NCI-H524 (cell line): ENCODE results near the gene ABHD11.
A peak's percentile ranks its signal among the peaks of the same experiment; 100 is the strongest.
"Not testable (repeated sequence)": the region's sequence is repeated elsewhere in the genome, so short reads cannot be mapped to it uniquely, and the experiment has no call there.

Experiments
- DNase-seq, 2 experiments: peaks; one replicate each; lab custom pipeline; 2025; lab: John Stamatoyannopoulos, UW

The ABHD11 gene

DNA sequence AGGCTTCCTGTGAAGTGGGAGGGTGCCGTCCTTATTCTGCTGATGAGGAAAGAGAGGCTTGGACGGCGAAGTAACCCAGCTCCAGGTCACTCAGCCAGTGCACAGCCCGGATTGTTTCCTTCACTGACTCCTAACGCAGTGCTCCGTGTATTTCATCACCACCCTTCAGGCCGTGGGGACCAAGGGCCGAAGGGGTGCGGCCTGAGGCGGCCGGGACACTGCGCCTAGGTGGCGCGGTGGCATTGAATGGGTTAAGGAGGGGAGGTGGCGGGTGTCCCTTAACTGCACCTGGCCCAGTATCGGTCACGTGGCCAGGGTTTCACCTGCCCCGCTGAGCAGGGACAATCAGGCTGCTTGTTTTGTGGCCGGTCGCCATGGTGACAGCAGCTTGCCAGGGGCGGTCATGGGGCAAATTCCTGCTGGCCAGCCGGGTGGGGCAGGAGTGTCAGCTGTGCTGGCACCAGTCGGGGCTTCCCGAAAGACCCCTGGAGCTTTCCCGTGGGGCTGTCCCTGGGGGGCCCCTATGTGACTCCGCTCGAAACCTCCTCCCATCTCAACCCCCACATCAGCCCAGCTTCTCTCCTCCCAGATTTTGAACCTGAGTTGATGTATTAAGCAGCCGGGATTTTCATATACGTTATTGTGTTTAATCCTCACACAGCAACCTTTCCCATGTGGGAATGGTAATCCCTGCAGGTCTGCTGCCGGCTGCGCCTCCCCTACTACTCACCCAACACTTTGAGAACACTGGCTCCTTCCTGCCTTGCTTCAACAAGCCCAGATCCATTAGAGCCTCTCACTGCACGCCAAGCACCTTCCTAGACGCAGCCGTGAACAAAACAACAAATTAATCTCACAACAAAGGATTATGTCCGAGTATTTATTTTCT, 4.4 kb upstream of the ABHD11 start:
- peak; percentile 23 to 56 for DNase-seq

DNA sequence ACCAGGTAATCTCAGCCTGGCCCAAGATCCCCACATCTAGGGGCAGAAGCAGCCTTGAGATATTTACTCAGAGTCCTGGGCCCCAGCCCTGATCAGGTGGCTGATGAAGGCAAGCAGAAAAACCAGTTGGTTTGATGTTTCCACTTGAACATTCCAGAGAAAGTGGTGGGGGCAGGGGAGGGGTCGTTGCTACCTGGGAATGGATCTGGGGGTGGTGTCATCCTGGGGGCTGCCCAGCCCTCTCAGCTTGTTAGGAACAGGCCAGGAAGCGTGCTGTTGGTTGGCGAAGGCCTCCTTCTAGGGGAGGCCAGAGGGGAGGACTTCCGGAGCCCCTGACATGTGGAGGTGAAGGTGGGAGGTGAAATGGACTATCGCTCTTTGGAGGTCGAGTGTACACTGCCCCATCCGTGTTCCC, 3.7 kb upstream of the ABHD11 start:
- no peak for DNase-seq

DNA sequence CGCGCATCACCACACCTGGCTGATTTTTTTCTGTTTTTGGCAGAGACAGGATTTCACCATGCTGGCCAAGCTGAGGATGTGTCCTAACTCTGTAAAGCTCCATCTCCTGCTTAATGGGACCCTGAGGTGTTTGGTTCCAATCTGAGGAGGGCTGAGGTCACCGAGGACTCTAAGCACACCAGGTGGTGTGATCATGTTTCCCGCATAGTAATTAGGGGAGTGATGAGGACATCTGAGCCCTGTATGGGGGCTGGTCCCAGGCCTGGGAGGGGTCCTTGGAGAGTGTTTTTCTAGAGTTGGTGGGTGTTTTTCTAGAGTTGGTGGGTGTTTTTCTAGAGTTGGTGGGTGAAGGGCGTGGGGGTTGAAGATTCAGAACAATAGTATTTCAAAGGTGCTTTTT, 3.0 kb upstream of the ABHD11 start:
- peak; percentile 37 to 77 for DNase-seq

DNA sequence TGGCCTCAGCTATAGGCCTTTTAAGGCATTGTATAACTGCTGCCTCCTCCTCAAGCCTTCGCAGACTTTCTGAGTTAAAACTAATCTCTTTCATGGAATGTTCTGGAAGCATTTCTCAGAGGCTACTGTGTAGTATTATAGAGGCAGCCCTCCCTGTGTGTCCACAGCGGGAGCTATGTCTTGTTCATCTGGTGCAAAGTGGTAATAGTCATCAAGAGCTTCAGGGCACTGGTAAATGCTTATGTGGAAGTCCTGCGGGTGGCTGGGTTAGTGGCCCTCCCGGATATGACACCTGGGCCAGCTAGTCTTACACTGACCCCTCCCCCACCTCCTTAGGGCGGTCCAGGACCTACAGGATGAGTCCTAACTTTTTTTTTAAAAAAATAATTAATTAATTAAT, 2.2 kb upstream of the ABHD11 start:
- no peak for DNase-seq

DNA sequence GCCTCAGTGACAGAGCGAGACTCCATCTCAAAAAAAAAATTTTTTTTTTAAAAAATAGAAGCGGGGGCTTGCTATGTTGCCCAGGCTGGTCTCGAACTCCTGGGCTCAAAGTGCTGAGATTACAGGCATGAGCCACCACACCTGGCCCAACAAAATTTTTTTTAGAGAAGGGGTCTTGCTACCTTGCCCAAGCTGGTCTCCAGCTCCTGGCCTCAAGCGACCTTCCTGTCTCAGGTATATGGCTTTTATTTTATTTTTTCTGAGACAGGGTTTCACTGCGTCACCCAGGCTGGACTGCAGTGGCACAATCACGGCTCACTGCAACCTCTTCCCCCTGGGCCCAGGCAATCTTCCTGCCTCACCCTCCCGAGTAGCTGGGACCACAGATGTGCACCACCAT, 1.6 kb upstream of the ABHD11 start:
- DNase-seq = no peak

DNA sequence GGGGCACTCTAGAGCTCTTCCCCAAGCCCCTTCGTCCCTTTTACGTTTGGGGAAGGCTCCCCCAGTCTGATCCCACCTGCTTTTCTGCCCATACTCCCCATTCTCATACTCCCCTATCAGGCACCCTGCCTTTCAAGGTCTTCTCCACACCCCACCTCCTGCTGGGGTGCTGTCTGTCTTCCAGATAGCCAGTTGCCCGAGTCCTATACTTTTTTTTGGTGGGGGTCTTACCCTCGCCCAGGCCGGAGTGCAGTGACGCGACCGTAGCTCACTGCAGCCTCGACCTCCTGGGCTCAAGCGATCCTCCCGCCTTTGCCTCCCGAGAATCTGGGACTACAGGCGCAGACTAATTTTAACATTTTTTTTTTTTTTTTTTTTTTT, 775 bp upstream of the ABHD11 start:
- DNase-seq = no peak

DNA sequence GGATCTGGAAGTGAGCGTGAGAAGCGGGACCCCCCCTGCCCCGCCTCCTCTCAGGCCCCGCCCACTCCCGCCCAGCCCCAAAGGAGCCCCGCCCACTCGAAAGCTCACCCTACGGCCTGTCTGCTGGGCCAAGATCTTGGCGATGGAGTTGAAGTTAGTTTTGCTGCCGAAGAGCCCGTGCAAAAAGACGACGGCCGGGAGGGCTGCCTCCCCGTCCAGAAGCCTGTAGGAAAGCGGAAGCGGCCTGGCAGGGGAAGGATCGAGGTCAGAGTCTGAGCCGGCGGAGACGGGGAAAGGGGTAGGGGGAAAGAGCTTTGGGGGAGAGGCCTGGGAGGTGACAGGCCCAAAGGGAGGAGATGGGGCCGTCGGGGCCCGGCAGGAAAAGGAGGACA, 386 bp downstream of the ABHD11 start:
- peak in 1 of 2 experiments; percentile 55 for DNase-seq

DNA sequence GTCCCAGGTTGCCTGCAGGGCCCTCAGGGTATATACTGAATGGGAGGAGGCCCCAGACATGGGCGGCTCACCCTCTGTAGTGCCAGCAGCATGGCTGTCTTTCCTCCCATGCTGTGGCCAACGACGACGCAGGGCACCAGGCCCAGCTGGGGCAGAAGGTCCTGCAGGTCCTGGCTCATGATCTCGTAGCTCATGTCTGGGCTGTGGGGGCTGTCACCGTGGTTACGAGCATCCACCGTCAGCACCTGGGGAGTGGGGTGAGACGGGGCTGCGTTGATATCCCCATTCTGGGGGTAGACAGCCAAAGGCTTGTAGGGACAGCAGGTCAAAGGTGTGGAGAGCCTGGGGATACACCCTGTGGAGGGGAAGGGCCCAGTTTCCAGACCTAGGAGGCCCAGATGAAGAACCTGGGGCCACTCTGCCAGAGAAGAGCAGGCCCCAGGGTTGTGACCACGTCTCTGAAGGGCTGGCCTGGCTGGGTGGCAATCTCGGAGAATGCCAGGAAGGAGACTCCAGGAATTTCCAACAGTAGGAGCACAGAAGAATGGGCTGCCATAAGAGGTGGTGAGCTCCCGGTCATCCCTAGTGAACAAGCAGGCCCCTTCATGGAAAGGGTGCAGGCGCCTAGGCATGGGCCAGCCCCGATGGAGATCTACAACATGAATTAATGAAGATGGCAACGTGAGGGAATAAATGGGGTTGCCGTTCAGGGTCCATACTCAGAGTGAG, 947 bp downstream of the ABHD11 start:
- no peak for DNase-seq

DNA sequence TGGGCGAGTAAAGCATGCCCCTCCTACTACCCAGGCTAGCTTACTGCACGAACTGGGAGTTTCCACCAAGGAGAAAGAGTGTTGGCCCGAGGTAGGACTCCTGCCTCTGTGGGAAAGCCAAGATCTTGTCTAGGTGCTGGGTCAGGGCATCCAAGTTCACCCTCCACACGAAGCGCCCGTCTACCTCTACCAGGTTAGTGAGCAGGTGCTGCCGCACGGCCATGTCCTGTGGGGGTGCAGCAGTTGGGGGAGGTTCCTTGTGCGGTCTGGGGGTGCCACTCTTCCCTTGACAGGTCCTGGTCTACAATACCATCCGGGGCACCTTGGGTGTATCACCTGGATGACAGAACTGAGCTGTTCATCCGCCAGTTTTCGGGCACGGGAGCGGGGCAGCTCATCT, 1.7 kb downstream of the ABHD11 start:
- no peak for DNase-seq

DNA sequence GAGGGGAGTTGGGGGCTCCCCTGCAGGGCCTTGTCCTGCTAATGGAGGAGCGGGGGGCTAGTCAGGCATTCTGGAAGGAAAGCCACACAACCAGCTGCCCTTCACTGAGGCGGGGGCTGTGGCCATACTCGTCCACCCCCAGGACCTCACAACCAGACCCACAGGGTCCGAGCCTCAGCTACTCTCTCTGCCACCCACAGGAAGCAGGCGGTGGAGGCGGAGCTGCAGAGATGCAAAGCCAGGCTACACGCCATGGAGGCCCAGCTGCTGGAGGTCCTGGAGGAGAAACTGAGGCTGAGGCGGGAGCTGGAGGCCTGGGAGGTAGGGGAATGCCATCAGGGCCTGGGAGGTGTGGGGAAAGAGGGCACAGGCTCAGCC, 3.1 kb downstream of the ABHD11 start:
- DNase-seq = no peak

DNA sequence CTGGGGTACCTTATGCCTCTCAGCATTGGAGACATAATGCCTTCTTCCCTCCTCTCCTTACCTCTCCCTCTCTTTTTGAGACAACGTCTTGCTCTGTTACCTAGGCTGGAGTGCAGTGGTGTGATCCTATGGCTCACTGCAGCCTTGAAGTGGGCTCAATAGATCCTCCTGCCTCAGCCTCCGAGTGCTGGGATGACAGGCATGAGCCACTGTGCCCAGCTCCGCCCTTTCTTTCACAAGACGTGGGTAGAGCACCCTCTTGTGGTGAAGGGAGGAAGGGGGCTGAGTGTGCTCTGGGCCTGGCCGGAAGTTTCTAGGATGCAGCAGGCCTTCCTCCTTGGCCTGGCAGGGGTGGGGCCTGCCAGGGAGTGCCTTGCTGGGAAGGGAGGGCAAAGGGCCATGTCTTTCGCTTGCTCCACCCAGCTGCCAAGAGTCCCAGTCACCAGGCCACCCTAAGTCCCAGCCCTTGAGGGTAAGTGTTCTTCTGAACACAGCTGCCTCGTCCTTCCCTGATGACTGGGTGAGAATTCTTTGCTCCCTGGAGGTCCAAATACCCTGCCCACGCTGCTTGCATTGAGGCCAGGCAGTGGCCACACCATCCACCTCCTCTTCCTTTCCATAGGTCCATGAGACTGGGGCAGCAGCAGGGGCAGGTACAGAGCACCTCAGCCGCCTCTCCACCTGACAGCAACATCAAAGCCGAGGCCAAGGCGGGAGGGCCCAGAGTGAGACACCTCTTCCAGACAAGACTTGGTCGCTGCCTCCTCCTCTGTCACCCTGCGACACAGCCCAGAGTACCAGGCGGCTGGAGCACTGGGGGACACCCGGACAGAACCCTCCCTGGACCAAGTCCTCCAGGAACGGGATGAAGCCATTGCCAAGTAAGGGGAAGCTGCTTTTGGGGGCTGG, 3.7 kb downstream of the ABHD11 start:
- peak; percentile 84 to 87 for DNase-seq

DNA sequence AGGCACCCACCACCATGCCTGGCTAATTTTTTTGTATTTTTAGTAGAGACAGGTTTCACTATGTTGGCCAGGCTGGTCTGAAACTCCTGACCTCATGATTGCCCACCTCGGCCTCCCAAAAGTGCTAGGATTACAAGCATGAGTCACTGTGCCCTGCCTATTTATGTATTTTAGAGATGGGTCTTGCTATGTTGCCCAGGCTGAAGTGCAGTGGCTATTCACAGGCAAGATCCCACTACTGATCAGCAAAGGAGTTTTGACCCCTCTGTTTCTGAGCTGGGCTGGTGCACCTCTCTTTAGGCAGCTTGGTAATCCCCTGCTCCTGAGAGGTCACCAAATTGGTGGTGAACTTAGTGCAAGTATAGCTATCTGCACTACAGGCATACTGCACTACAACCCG, 6.2 kb downstream of the ABHD11 start:
- DNase-seq = no peak

DNA sequence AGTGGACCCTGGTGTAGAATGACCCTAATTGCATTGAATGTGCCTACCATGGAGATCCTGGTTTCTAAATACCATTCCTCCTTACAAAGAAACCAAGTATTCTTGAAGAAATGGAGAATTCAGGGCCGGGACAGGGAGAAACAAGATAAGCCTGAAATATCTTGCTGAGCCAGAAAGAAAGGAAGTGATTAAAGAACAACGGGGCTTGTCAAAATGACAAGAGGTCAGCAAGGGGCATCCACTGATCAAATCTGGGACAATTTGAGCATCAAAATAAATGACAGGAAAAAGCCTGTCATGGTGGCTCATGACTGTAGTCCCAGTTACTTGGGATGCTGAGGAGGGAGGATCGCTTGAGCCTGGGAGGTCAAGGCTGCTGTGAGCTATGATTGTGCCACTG, 8.1 kb downstream of the ABHD11 start:
- no peak for DNase-seq

DNA sequence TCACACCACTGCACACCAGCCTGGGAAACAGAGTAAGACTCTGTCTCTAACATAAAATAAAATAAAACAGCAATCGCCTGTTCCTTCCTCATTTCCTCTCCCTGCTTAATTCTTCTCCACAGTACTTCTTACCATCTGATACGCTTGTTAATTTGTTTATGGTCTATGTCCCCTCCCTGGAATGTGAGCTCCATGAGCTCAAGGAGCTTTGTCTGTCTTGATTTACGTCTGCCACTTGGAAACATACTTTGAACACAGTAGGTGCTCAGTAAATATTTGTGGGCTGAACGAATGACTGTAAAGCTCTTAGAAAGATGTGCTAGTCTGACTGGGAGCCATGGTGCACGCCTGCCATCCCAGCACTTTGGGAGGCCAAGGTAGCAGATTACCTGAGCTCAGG, 10.1 kb downstream of the ABHD11 start:
- DNase-seq = no peak

DNA sequence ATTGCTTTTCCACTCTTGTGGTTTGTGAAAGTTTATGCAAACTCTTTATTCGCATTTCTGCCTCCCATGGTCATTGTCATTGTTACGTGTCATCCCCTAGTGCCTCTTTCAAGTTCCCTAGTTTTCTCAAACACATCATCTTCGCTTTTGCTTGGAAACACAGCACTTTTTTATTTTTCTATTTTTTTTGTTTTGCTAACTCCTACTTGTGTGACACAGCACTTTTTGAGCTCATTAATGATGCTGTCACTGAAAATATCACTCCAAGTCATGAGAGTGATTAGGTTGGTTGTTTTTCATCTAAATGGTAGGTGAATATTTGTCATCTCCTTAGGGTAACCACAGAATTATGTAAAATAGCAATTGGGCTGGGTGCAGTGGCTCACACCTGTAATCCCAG, 10.7 kb downstream of the ABHD11 start:
- no peak for DNase-seq

DNA sequence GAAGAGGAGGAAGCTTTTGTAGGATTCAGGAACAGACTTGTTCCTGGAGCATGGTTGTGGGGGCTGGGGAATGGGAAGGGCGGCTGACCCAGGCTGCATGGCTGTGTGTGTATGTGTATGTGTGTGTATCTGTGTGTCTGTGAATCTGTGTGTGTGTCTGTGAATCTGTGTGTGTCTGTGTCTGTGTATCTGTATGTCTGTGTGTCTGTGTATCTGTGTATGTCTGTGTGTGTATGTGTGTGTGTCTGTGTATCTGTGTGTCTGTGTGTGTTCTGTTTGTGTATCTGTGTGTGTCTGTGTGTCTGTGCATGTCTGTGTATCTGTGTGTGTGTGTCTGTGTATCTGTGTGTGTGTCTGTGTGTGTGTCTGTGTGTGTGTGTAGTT, 12.5 kb downstream of the ABHD11 start:
- DNase-seq = no peak

DNA sequence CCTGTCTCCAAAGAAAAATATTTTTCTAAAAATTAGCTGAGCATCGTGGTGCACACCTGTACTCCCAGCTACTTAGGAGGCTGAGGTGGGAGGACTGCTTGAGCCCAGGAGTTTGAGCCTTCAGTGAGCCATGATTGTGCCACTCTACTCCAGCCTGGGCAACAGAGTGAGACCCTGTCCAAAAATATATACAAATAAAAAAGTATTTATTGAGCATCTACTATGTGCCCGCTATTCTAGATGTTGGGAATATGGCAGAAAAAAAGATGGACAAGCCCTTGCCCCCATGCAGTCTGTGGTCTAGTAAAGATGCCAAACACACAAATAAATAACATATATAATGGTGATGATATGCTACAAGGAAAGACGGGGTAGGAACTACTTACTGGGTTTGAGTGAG, 14.8 kb downstream of the ABHD11 start:
- DNase-seq = no peak

DNA sequence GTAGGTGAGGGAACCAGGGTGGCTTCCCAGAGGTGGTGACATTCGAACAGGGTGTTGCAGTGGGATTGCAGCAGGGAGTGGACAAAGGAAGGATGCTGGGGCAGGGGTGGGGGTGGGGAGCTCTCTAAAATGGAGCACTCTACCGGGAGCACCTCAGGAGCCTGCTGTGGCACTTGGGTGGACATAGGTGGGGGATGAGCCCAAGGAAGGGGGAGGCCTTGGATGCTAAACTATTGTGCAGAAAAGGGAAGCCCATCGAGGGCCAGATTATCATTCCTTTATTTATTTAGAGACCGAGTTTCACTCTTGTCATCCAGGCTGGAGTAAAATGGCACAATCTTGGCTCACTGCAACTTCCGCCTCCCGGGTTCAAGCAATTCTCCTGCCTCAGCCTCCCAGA, 15.8 kb downstream of the ABHD11 start:
- no peak for DNase-seq

DNA sequence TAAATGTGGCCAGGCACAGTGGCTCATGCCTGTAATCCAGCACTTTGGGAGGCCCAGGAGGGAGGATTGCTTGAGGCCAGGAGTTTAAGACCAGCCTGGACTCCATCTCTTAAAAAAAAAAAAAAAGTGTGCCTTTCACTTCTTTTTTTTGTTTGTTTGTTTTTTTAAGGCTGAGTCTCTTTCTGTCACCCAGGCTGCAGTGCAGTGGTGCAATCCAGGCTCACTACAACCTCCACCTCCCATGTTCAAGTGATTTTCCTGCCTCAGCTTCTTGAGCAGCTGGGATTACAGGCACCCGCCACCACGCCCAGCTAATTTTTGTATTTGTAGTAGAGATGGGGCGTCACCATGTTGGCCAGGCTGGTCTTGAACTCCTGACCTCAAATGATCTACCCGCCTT, 16.4 kb downstream of the ABHD11 start:
- not testable (repeated sequence) for DNase-seq

DNA sequence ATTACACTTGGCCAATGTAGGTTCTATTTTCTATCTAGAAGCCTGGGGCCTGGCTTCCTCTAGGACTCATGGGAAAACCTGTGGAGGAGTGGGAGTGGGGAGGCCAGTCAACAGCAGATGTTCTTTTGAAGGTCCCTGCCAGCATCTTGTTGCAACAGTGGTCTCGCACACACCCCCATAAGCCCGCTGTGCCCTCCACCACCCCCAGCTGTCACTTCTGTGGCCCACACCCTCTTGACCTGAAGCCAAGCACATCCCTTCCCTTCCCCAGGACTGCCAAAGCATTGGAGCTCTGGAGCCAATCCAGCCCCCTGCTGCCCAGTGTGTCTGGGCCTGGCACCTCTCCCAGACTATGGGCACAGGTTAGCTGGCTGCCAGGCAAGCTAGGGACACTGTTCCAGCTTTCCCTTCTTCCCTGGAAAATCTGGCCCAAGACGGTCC, 17.2 kb downstream of the ABHD11 start:
- peak; percentile 67 to 75 for DNase-seq

DNA sequence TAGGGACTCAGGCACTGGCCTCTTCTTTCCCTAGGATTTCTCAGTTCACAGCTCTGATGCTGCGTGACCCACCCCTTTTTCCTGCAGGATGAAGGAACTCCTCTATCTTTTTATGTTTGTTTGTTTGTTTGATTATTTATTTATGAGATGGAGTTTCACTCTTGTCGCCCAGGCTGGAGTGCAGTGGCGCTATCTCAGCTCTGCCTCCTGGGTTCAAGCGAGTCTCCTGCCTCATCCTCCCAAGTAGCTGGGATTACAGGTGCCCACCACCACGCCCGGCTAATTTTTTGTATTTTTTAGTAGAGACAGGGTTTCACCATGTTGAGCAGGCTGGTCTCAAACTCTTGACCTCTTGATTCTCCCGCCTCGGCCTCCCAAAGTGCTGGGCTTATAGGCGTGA, 18.2 kb downstream of the ABHD11 start:
- DNase-seq = not testable (repeated sequence)

DNA sequence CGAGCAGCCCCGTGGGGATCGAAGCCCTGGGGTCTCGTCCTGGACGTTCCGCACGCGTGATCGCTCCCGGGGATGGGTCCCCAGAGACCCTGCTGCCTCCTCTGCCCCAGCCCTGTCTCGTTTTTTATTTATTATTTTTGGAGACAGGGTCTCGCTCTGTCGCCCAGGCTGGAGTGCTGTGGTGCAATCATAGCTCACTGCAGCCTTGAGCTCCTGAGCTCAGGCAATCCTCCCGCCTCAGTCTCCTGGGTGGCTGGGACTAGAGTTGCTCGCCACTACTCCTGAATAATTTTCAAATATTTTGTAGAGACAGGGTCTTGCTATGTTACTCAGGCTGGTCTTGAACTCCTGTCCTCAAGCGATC, 18.8 kb downstream of the ABHD11 start:
- no peak for DNase-seq
